ENCODE measurements around the gene MAPK8IP2.

GRCh38 chr22:50607659-50608020 is 7.0 kb downstream of the MAPK8IP2 start:
- no peak for TF ChIP-seq POLR2A (IDR thresholded peaks at IDR 0.05)
- no peak for TF ChIP-seq CTCF (IDR thresholded peaks at IDR 0.05)
